ENCODE data around the gene TAS2R41. TPM values are rescaled to one million over a fixed set of nuclear protein-coding genes. Genes with fewer than 3 reads are reported as not detected.

TAS2R41 gene
- total RNA-seq, 4 donors from 2014 or later, result not detected

GRCh38 chr7:143511593-143512047 is 33.9 kb downstream of the TAS2R41 start:
- Histone ChIP-seq H3K27ac (no peak overlapping the region), H3K36me3 (no peaks in the 10 kb centered on the region), H3K4me1 (no peaks in the 10 kb centered on the region), H3K9me3 (no peaks in the 10 kb centered on the region), H3K27me3 (no peaks in the 10 kb centered on the region), H3K4me3 (no peak overlapping the region)
- DNase-seq (ENCODE audit: low spot score in 2 of 2), result no peak
- WGBS, 2 donors, result 78 to 85% methylated on average over 23 of the region's 23 CpGs
- TF ChIP-seq CTCF (IDR thresholded peaks at IDR 0.05), result no peak
- no peak for TF ChIP-seq POLR2A (IDR thresholded peaks at IDR 0.05)
- TF ChIP-seq EP300 (IDR thresholded peaks at IDR 0.05), result no peak

DNA sequence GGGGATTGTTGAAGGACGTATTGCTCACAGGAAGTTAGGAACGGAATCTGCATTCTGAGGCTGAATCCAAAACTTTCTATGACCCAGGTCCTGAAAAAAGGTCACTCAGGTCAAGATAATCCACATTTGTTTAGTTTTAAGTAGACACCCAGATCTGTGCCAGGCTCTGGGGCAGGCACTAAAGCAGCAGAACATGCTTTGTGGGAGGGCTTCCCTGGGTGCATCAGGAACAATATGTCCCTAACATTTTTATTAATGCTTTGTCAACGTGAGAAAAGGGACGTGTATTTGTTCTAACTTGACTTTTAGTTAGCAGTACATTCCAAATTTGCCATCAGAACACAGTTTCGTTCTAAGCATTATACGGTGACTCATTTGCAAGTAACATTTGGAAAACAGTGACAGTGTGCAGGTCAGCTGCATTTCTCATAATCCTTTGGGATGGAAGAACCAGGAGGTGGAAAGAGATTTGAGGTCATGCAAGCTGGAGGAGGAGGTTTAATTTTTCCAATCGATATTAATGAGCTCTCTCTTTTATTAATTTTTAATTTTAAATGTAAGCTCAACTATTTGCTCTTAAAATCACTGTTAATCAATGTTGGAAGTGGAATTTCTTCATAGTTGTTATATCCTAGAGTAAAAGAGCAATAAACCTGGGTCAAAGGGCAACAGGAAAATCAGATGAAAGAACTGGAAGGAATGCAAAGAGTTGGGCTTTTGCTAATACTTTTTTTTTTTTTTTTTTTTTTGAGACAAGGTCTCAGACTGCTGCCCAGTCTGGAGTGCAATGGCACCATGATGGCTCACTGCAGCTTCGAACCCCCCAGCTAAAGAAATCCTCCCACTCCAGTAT is 35.0 kb downstream of the TAS2R41 start:
- Histone ChIP-seq H3K27ac (no peak overlapping the region), H3K36me3 (no peaks in the 10 kb centered on the region), H3K9me3 (no peaks in the 10 kb centered on the region), H3K4me1 (no peaks in the 10 kb centered on the region), H3K4me3 (no peak overlapping the region), H3K27me3 (no peaks in the 10 kb centered on the region)
- DNase-seq (ENCODE audit: low spot score in 2 of 2), result no peak
- no peak for TF ChIP-seq POLR2A (IDR thresholded peaks at IDR 0.05)
- TF ChIP-seq CTCF (IDR thresholded peaks at IDR 0.05), result no peak
- TF ChIP-seq EP300 (IDR thresholded peaks at IDR 0.05), result peak in 1 of 2 donors; percentile 32
- 75 to 79% methylated on average over 8 of the region's 8 CpGs for WGBS, 2 donors

DNA sequence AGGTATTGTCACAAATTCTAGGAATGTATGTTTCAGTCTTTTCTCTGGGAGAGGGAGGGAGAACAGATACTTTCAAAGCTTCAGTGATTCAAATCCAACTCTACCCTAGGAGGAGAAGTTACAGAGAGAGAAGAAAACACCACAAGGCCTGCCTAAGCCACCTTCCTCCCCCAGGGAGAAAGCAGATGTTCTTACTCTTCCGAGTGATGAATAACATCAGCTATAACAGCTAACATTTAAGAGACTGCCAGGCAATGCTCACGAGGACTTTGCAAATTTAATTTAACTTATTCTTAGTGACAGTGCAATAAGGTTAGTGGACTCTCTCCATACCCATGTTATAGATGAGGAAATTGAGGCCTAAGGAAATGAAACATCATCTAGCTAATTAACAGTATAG is 36.8 kb downstream of the TAS2R41 start:
- Histone ChIP-seq H3K27me3 (no peaks in the 10 kb centered on the region), H3K9me3 (no peaks in the 10 kb centered on the region), H3K4me3 (no peak overlapping the region), H3K27ac (no peak overlapping the region), H3K4me1 (peaks cover 0 to 8% (median 0%) of the 10 kb centered on the region in 4 donors), H3K36me3 (no peaks in the 10 kb centered on the region)
- no peak for DNase-seq (ENCODE audit: low spot score in 2 of 2)
- no peak for TF ChIP-seq CTCF (IDR thresholded peaks at IDR 0.05)
- no peak for TF ChIP-seq EP300 (IDR thresholded peaks at IDR 0.05)
- TF ChIP-seq POLR2A (IDR thresholded peaks at IDR 0.05), result no peak
- 69 to 79% methylated on average over 2 of the region's 2 CpGs for WGBS, 2 donors

- Histone ChIP-seq H3K9me3 (no peaks in the 10 kb centered on the region), H3K36me3 (no peaks in the 10 kb centered on the region), H3K4me3 (no peak overlapping the region), H3K27ac (no peak overlapping the region), H3K27me3 (no peaks in the 10 kb centered on the region), H3K4me1 (peaks cover 0 to 13% (median 0%) of the 10 kb centered on the region in 4 donors)
- peak in 1 of 2 donors; percentile 62 for DNase-seq (ENCODE audit: low spot score in 2 of 2)
- TF ChIP-seq CTCF (IDR thresholded peaks at IDR 0.05) (no peak), EP300 (IDR thresholded peaks at IDR 0.05) (no peak), POLR2A (IDR thresholded peaks at IDR 0.05) (no peak)
- 70 to 78% methylated on average over 3 of the region's 3 CpGs for WGBS, 2 donors
Measured at GRCh38 chr7:143514995-143515735, 37.5 kb downstream of the TAS2R41 start.

GRCh38 chr7:143516981-143517380 is 39.3 kb downstream of the TAS2R41 start:
- 62 to 70% methylated on average over 2 of the region's 2 CpGs for WGBS, 2 donors
- DNase-seq (ENCODE audit: low spot score in 2 of 2), result no peak
- no peaks in the 10 kb centered on the region for H3K9me3 ChIP-seq
- no peak overlapping the region for H3K4me3 ChIP-seq
- H3K27ac ChIP-seq, result no peak overlapping the region
- TF ChIP-seq CTCF (IDR thresholded peaks at IDR 0.05) (no peak), EP300 (IDR thresholded peaks at IDR 0.05) (no peak), POLR2A (IDR thresholded peaks at IDR 0.05) (no peak)
- no peaks in the 10 kb centered on the region for H3K27me3 ChIP-seq
- H3K4me1 ChIP-seq, result peaks cover 0 to 18% (median 0%) of the 10 kb centered on the region in 4 donors
- no peaks in the 10 kb centered on the region for H3K36me3 ChIP-seq
